ENCODE measurements around the gene MCF2L. TPM values are rescaled to one million over a fixed set of nuclear protein-coding genes. Genes with fewer than 3 reads are reported as not detected.

The MCF2L gene
- total and polyA plus RNA-seq, 10 of the 15 experiments (the other 5 are each of a cell fraction or from before 2014, with no cell fraction given) = 0.06 to 1.1 (median 0.21) TPM; not detected in 2

GRCh38 chr13:112996671-112997091 is 27.7 kb downstream of the MCF2L start:
- DNase-seq (ENCODE audit: low read depth, low spot score) = no peak
- Histone ChIP-seq H3K9ac (ENCODE audit: control insufficient read depth, insufficient read depth, low read length) (no peak overlapping the region), H3K36me3 (ENCODE audit: control insufficient read depth in 2 of 2, insufficient read depth in 2 of 2, low read length in 1 of 2) (no peaks in the 10 kb centered on the region), H3K4me1 (ENCODE audit: control insufficient read depth, insufficient read depth, low read length) (no peaks in the 10 kb centered on the region), H4K20me1 (ENCODE audit: control insufficient read depth, insufficient read depth) (no peaks in the 10 kb centered on the region), H3K4me3 (no peak overlapping the region), H3K27ac (ENCODE audit: control insufficient read depth, insufficient read depth) (no peak overlapping the region), H3K27me3 (replicated peaks in 1 of 2; ENCODE audit: control insufficient read depth in 2 of 2, insufficient read depth in 2 of 2, low read length in 1 of 2) (no peaks in the 10 kb centered on the region), H3K9me3 (replicated peaks; ENCODE audit: control insufficient read depth, insufficient read depth, low read length) (no peaks in the 10 kb centered on the region), H3K4me2 (ENCODE audit: control insufficient read depth, insufficient read depth) (no peak overlapping the region), H3K79me2 (ENCODE audit: control insufficient read depth, insufficient read depth, low read length) (no peaks in the 10 kb centered on the region), H2AFZ (ENCODE audit: control insufficient read depth, low read depth, low read length) (no peak overlapping the region)
- ChIA-PET SMC1A (ENCODE audit: uncharacterized antibody, unreplicated experiment) (no interaction called here), POLR2A (no interaction called here), CTCF (no interaction called here), RAD21 (ENCODE audit: unreplicated experiment) (no interaction called here)
- WGBS (ENCODE audit: insufficient coverage, insufficient replicate concordance, low lambda C conversion rate, missing lambda C conversion rate) = 57% methylated on average over 16 of the region's 19 CpGs
- TF ChIP-seq BMI1 (IDR thresholded peaks at IDR 0.05; ENCODE audit: borderline replicate concordance) = no peak
- no peak for TF ChIP-seq CHD1 (IDR thresholded peaks at IDR 0.05; ENCODE audit: low read depth, low read length)
- no peak for TF ChIP-seq NR2C2 (IDR thresholded peaks at IDR 0.05; ENCODE audit: borderline replicate concordance, control insufficient read depth, insufficient read length, low read depth)
- TF ChIP-seq DPF2 (IDR thresholded peaks at IDR 0.05) = no peak
- no peak for TF ChIP-seq HSF1 (IDR thresholded peaks at IDR 0.05; ENCODE audit: low read depth, low read length)
- TF ChIP-seq KAT2A (conservative IDR thresholded peaks at IDR 0.05; ENCODE audit: control insufficient read depth, low read depth, low read length) = no peak
- TF ChIP-seq SMAD5 (IDR thresholded peaks at IDR 0.05; ENCODE audit: low read depth) = no peak
- no peak for TF ChIP-seq BHLHE40 (IDR thresholded peaks at IDR 0.05; ENCODE audit: borderline replicate concordance in 1 of 2, low read depth in 2 of 2, low read length in 1 of 2)
- TF ChIP-seq POU2F2 (IDR thresholded peaks at IDR 0.05; ENCODE audit: borderline replicate concordance, low read depth, low read length) = no peak
- no peak for TF ChIP-seq NR2C1 (IDR thresholded peaks at IDR 0.05)
- no TSS peak for BruUV-seq (replicated peaks)
- no peak for ATAC-seq
- FAIRE-seq = no peak
- intact Hi-C loops (cut with micrococcal nuclease; ENCODE audit: unreplicated experiment) (no loop called here), in situ Hi-C loops (cut with MboI) (no loop called here)
